HG03135 (cell line): Measurements from ENCODE around the gene TFEC.
"Not testable (repeated sequence)": the region's sequence is repeated elsewhere in the genome, so short reads cannot be mapped to it uniquely, and the experiment has no call there.

ENCODE experiments used
- ATAC-seq: cut with Tn5 transposase; IDR thresholded peaks from one replicate; pipeline ENCODE4 v1.9.1; 2021; ENCODE audit warnings: mild to moderate bottlenecking, moderate library complexity; ENCODE audit not compliant: unreplicated experiment

TFEC gene, protein sequence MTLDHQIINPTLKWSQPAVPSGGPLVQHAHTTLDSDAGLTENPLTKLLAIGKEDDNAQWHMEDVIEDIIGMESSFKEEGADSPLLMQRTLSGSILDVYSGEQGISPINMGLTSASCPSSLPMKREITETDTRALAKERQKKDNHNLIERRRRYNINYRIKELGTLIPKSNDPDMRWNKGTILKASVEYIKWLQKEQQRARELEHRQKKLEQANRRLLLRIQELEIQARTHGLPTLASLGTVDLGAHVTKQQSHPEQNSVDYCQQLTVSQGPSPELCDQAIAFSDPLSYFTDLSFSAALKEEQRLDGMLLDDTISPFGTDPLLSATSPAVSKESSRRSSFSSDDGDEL

DNA sequence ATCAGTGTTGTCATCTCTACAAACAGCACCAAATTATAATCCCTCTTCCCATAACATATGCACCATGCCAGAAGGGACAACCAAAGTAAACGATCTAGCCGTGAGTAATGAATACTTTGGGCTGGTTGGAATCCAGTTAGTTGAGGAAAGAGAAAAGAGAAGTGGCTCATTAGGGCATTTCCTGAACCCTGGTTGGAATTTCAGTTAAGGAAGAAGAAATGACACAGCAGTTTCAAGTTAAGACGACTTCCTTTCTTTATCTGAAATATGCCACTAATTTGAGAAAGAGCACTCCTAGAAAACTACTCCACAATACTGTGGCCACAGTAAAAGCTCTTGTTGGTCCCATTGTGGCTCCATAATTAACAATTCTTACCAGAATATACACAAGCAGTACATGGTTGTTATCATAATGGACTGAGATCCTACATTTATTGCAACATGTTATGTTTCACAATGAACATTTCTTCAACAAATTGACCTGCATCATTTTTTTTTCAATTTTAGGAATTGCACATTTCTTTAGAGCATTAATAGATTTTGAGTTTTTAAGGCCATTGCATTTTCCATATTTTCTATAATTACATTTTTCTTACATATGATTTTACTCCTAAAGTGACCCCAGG, at the start of gene TFEC:
TFEC (minus strand) TSS at position 113 of the 626 bp plus-strand sequence. CDS start 46,322 bp downstream, outside the sequence.
- ATAC-seq = no peak

DNA sequence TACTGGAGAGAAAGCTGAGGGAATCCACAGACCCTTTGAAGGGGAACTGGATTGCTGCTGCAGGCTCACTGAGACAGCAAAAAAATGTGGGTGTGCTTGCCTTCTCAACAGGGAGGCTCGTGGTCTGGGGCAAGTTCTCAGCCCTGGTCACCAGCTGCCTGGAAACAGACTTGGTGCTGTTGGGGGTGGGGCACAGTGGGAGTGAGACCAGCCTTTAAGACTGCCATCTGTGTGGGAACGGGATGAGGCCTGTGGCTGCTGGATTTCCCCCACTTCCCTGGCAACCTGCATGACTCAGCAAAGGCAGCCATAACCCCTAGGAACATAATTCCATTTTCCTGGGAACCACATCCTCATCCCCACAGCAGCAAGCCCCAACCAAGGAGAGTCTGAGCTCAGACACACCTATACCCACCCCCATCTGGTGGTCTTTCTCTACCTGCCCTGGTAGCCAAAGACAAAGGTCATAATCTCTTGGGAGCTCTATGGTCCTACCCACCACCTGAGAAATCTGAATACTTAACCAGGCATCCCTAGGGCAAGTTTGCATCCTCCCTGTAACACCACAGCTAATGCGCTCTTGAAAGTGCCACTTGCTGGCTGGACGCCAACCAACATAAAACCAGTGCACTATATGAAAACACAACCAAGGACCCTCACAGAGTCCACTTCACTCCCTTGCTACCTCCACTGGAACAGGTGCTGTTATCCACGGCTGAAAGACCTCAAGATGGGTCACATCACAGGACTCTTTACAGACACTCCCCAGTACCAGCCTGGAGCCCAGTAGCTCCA, 45.0 kb upstream of the TFEC start:
- no peak for ATAC-seq

DNA sequence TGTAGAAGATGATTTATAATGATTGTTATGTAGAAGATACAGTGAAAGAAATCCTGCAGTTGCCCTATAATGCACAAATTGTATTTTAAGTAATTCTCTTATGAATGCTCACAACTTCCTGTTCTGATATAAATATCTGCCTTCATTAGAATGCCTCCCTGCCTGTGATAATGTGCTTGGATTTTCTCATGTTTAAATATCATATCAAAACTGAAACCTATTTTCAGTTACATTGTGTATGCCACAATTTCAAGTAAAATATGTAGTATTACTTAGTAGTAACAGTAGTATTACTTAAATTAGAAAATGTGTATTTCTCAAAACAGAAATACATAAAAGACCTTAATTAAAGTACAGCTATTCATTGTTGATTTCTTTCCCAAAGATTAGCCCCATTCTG, 41.1 kb upstream of the TFEC start:
- no peak for ATAC-seq

DNA sequence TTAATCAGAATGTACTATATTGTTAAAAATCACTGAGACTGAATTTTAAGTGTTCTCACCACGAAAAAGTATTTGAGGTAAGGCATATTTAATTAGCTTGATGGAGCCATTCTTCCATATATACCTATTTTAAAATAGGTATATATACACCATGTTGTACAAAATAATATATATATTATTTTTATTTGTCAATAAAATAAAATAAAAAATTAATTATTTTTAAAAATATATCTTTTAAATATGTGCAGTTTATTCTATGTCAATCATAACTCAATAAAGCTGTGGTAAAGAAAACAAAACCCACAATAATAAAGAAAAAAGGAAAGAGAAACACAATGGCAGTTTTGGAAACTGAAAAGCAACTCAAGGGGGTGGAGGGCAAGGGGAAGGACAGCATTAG, 33.6 kb upstream of the TFEC start:
- ATAC-seq = no peak

DNA sequence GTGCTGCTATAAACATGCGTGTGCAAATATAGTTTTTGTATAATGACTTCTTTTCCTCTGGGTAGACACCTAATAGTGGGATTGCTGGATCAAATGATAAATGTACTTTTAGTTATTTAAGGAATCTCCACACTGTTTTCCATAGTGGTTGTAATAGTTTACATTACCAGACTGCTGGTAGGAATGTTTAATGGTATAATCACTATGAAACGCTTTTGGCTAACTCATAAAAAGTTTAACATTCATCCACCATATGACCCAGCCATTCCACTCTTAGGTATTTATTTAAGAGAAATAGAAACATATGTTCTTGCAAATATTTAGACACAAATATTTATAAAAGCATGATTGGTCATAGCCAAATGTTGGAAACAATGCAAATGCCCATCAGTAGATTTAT, 32.1 kb upstream of the TFEC start:
- no peak for ATAC-seq

DNA sequence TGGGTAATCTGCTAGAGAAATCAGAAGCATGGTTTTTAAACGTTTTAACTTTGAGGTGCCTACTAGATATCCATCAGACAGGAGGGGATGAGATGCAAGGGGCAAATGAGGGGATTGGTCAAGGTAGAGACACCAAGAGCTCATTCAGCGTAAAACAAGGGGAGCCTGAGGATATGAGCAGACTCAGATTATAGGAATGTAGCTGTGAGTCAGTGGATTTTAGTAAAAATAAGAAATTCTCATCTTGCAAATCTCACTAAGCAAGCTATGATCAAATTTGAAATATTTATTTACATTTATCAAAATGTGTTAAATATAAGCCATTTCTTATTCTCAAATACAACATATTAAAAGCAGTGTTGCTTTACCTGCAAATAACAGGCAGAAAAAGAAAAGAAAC, 21.4 kb upstream of the TFEC start:
- no peak for ATAC-seq

DNA sequence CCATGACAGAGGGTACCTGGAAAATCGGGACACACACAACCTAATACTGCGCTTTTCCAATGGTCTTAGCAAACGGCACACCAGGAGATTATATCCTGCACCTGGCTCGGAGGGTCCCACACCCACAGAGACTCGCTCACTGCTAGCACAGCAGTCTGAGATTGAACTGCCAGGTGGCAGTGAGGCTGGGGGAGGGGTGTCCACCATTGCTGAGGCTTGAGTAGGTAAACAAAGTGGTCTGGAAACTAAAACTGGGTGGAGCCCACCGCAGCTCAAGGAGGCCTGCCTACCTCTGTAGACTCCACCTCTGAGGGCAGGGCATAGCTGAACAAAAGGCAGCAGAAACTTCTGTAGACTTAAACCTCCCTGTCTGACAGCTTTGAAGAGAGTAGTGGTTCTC, 16.7 kb upstream of the TFEC start:
- ATAC-seq = not testable (repeated sequence)

DNA sequence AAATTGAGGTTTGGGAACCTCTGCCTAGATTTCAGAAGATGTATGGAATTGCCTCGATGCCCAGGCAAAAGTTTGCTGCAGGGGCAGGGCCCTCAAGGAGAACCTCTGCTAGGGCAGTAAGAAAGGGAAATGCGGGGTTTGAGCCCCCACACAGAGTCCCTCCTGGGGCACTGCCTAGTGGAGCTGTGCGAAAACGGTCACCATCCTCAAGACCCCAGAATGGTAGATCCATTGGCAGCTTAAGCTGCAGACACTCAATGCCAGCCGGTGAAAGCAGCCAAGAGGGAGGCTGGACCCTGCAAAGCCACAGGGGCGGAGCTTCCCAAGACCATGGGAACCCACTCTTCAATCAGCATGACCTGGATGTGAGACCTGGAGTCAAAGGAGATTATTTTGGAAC, 15.0 kb upstream of the TFEC start:
- ATAC-seq = no peak

DNA sequence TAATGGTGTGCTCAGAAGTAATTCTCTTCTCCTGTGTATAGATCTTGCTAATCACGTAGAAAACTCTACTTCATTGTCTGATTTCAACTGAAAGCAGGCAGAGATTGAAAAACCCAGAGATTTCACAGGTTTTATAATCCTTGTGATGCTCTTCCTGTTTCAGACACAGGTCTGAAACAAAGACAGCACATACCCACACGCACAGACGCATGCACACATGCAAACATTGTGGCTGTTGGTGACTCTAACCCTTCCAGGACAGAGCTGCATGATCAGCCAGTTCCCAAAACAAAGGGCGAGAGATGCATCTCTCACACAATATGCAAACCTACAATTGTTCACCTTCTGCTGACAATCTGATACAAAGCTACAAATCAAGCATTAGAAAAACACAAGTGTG, 11.1 kb upstream of the TFEC start:
- ATAC-seq = peak; percentile 68

DNA sequence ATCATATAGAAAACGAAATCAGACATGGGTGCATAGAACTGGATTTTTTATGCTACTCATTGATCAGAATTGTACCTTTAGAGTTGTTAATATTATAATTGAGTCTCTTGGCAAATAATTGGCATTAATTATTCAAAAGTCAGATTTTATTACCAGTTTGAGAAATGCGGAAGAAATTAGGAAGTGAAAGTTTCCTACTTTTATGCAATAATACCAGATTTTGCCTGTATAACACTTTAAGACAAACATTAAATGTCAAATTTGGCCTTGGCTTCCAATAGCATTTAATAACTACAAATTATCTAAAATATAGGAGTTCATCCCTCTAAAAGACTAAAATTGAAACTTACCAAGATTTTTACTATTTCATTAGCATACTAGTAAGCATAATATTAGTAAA, 6.8 kb upstream of the TFEC start:
- no peak for ATAC-seq

DNA sequence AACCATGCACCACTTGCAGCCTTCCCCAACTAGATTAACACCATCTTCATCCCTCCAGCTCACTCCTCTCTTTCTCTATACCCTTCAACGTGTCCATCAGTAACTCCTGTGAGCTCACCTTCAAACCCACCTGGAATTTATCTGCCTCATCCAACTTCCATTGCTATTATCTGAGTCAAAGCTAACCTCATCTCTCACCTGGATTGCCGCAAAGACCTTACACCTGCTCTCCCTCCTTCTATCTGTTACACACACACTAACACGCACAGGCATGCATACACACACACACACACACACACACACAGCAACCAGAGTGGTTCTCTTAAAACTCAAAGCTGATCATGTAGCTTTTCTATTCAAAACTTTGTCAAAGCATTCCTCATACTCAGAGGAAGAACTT, 3.8 kb upstream of the TFEC start:
- ATAC-seq = no peak

DNA sequence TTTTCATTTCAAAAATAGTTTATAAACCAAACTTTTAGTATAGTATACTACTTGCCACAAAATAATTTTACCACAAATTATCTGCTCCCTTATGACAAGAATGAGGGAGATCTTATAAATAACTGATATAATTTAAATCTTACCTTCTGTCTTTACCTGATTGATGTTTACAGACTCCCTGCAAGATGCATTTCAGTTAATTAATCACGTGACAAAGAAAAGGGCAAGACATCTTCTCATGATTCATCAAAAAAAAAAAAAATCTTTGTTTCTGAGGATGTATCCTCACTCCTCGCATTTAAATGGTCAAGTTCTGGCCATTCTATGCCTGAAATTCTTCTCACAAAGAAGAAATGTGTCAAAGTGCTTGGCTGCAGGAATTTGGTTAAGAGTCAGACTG, 2.3 kb upstream of the TFEC start:
- no peak for ATAC-seq

DNA sequence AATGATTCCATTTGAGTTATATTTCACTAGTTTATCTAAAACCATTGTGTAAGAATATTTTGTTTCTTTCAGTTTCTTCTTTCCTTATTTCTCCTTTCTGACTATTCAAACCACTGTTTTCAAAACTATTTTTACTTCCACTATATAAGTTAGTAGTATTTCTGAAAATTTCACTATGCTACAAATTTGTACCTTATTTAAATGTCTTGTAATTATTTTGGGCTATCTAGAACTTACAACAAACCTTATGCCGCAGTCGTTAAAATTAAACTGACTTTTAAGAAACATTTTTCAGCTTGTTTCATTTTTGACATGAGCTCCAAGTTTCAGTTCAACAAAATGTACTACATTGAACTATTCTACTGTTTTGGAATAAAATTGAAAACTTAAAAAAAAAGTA, 1.8 kb downstream of the TFEC start:
- peak; percentile 47 for ATAC-seq

DNA sequence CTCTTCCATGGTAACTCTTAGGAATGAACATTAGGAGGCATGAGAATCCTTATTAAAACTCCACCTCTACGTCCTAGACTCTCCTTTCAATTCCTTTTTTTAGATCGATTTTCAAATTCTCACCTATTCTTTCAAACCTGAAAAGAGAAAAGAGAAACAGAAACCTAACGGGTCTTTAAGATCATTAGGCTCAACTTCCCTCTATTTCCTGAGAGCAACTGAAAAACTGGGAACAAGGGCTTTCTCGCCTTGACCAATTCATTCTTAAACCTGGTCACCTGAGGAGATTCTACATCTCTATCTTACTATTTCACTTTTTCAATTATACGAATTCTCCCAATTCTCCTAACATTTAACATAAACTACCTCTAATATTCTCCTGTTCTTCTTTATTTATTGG, 2.8 kb downstream of the TFEC start:
- ATAC-seq = no peak

DNA sequence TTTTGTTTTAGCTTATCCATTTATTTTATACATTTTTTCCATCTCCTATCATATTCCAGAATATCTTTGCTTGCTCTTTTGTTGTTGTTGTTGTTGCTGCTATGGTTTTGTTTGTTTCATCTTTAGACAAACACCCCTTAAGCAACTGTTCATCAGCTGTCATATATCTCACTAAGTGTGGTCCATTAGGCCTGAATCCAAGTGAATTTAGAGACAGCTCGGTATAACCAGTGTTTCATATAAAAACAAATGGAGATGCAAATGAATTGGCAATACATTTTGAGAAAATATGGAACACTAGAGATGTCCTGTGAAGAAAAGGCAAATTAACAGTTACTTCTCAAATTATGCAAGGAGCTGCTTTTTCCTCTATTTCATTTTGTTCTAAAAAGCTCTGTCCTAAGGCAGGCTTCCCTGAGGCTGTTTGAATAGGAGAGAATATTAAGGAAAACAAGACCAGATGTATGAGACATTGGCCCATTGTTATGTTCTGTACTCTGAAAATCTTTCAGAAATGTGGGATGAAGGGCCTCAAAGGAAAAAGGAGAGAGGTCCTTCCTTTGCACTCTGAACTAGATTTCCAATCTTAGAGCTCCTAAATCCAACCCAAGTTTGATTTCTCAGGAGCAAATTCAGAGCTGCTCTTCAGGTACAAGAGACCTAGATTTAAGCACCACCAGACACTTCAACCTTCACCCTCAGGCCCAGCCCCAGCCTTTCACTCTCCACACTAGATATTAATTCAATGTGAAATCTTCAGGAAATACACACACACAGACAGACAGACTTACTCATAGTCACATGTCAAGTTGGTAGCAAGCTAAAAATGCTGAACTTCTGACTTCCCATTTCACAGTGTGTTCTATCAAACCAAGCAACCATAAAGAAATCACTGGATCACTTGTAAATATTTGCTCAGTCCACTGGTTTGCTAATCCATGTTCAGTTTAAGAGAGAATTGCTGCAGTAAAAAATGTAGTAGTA, 5.4 kb downstream of the TFEC start:
- no peak for ATAC-seq

DNA sequence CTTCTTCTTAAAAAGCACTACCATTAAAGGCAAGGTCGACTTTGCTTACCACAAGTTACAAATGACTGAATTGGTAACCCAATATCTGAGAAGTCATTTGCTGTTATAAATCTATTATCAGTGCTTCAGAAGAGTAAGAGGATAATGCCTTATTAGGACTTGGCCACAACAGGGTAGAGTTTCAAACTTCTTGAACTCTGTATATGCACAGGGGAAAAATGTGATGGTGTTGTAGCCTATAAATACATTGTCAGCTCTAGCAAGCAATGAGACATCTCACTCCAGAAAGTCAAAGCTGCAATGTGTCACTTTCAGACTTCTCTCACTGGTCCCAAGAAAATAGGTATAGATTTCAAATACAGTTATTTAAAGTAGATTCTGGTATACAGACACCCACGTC, 9.3 kb downstream of the TFEC start:
- no peak for ATAC-seq

DNA sequence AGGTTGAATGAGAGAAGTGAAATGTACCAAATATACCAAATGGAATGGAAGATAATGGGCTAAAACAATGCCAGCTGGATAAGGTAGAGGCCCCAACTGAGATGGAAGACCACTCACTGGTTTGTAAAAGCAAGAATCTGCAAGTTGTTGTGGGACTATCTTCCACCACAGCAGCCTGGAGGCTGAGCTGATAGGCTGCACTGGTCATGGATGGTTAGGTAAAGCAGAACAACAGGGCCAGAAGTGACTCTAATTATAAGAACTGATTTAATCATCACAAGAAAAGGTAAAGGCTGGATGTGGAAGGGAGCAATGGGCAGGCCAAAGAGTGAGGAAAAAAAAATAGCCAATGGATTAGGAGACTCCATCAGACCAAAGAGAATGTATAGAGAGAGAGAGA, 11.8 kb downstream of the TFEC start:
- ATAC-seq = no peak

DNA sequence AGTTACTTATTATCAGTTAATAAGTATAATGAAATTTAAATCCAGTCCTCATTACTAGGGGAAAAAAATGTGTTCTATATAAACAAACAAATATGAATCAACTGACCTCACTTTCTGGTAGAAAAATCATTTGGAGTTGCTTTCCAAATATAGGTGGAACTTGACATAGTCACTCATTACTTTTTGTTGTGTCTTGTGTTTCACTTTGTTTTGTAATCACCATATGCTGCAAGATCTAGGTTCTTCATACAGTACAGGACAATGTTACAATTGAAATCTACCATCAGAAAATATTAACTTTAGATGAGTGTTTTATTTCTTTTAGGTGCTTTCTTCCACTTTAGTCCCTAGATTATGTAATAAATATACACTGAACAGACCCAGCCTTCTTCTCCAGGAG, 16.9 kb downstream of the TFEC start:
- no peak for ATAC-seq

DNA sequence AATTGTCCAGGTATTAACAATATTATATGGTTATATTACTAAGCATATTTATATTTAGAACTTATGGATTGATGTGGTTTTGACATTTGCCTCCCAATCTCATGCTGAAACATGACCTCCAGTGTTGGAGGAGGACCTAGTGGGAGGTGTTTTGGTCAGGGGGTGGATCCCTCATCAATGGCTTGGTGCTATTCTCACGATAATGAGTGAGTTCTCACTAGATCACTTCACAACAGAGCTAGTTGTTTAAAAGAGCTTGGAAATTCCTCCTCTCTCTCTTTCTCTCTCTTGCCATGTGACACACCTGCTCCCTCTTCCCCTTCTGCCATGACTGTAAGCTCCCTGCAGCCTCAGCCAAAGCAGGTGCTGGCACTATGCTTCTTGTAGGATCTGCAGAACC, 19.0 kb downstream of the TFEC start:
- no peak for ATAC-seq

DNA sequence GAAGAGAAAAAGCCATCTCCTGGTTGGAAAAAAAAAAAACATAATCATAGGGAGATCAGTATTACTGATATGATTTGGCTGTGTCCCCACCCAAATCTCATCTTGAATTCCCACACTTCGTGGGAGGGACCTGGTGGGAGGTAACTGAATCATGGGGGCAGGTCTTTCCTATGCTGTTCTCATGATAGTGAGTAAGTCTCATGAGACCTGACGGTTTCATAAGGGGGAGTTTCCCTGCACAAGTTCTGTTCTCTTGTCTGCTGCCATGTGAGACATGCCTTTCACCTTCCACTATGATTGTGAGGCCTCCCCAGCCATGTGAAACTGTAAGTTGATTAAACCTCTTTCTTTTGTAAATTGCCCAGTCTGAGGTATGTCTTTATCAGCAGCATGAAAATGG, 25.8 kb downstream of the TFEC start:
- not testable (repeated sequence) for ATAC-seq

DNA sequence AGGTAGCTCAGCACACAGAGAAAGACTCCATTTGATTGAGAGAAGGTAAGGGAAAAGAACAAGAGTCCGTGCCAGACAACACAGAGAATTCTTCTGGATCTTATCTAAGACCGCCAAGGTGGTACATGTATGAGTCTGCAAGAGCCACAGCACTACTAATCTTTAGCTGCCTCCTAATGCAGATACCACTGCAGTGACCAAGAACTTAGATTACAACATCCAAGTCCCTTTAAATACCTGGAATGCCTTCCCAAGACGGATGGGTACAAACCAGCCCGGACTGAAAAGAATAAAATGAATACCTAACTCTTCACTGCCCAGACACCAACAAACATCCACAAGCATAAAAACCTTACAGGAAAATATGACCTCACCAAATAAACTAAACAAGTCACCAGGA, 33.3 kb downstream of the TFEC start:
- ATAC-seq = no peak
